Urinary bladder (tissue), 4 donors: Measurements from ENCODE around the gene ALDH16A1. TPM values are rescaled to one million over a fixed set of nuclear protein-coding genes. Genes with fewer than 3 reads are reported as not detected.
"Not testable (repeated sequence)": the region's sequence is repeated elsewhere in the genome, so short reads cannot be mapped to it uniquely, and the experiment has no call there.

ENCODE experiments used
- DNase-seq: peaks from one replicate; pipeline ENCODE4 v3.0.0-alpha.2; 2015; ENCODE audit errors: extremely low spot score
- H3K27ac ChIP-seq: one replicate; pipeline ENCODE4 v1.5.1; 2013; ENCODE audit warnings: low read depth, mild to moderate bottlenecking, moderate library complexity
- H3K36me3 ChIP-seq: one replicate; pipeline ENCODE4 v1.6.1; 2013; ENCODE audit warnings: mild to moderate bottlenecking, moderate library complexity; ENCODE audit not compliant: insufficient read depth
- H3K4me1 ChIP-seq: one replicate; pipeline ENCODE4 v1.6.1; 2013; ENCODE audit warnings: mild to moderate bottlenecking, moderate library complexity; ENCODE audit not compliant: insufficient read depth
- H3K4me3 ChIP-seq: one replicate; pipeline ENCODE4 v1.5.1; 2013; ENCODE audit warnings: low read depth, low read length
- WGBS: extraction: QIAGEN DNeasy Blood & Tissue Kit; methylation state at CpG from one replicate; pipeline ENCODE4 v1.1.7; 2013; 5-methylcytosine and 5-hydroxymethylcytosine counted together
- polyA plus RNA-seq: library from polyadenylated mRNA; stranded (reverse); fragments of 200-250 nt; gene quantifications from one replicate; pipeline ENCODE4 v1.2.3, GENCODE V29; 2013
- total RNA-seq: library from RNA; depleted of rRNA; stranded (reverse); fragments of >200 nt; gene quantifications from one replicate; pipeline ENCODE4 v1.2.3, GENCODE V29; 2014
- donor health status: healthy with polysubstance abuse.
- donor health status: healthy.

ALDH16A1 gene
- total and polyA plus RNA-seq, 2 donors, result 14.2 to 34.7 TPM

- DNase-seq, result no peak
- no peaks in the 10 kb centered on the region for H3K36me3 ChIP-seq
Measured at GRCh38 chr19:49440439-49441209, 12.4 kb upstream of the ALDH16A1 start.

GRCh38 chr19:49441210-49441959 is 11.6 kb upstream of the ALDH16A1 start, which contains the start of gene SLC17A7:
Gene SLC17A7, minus strand, starts transcription at chr19:49441527. Its CDS starts 148 bp downstream, at chr19:49441379.
- DNase-seq, result no peak
- Histone ChIP-seq H3K36me3 (no peaks in the 10 kb centered on the region), H3K4me3 (peak within 1 kb of the TSS; percentile 3), H3K4me1 (no peaks in the 10 kb centered on the region), H3K27ac (no peak within 1 kb of the TSS)
- WGBS, result 2% methylated on average over 56 of the region's 56 CpGs

More at GRCh38 chr19:49440439-49441209, 12.4 kb upstream of the ALDH16A1 start:
- 28% methylated on average over 19 of the region's 19 CpGs for WGBS
- H3K4me1 ChIP-seq, result no peaks in the 10 kb centered on the region
- no peak overlapping the region for H3K27ac ChIP-seq
- no peak overlapping the region for H3K4me3 ChIP-seq

- Histone ChIP-seq H3K27ac (no peak overlapping the region), H3K4me1 (no peaks in the 10 kb centered on the region), H3K36me3 (no peaks in the 10 kb centered on the region), H3K4me3 (no peak overlapping the region)
- no peak for DNase-seq
- 22% methylated on average over 14 of the region's 14 CpGs for WGBS
Measured at GRCh38 chr19:49441960-49442350, 11.1 kb upstream of the ALDH16A1 start.

- H3K4me1 ChIP-seq, result no peaks in the 10 kb centered on the region
- H3K36me3 ChIP-seq, result no peaks in the 10 kb centered on the region
- peak overlapping the region; percentile 36 for H3K4me3 ChIP-seq
- 9% methylated on average over 11 of the region's 11 CpGs for WGBS
- no peak overlapping the region for H3K27ac ChIP-seq
- no peak for DNase-seq
Measured at GRCh38 chr19:49442354-49442753, 10.7 kb upstream of the ALDH16A1 start.

GRCh38 chr19:49442771-49443365 is 10.2 kb upstream of the ALDH16A1 start:
- Histone ChIP-seq H3K27ac (no peak overlapping the region), H3K4me1 (no peaks in the 10 kb centered on the region), H3K4me3 (peak overlapping the region; percentile 36), H3K36me3 (no peaks in the 10 kb centered on the region)
- peak; percentile 57 for DNase-seq
- under 1% methylated on average over 43 of the region's 43 CpGs for WGBS

- Histone ChIP-seq H3K4me3 (peak overlapping the region; percentile 36), H3K27ac (no peak overlapping the region), H3K4me1 (no peaks in the 10 kb centered on the region), H3K36me3 (no peaks in the 10 kb centered on the region)
- under 1% methylated on average over 47 of the region's 47 CpGs for WGBS
- DNase-seq, result peak; percentile 90
Measured at GRCh38 chr19:49443366-49444099, 9.5 kb upstream of the ALDH16A1 start.

GRCh38 chr19:49444100-49444700 is 8.8 kb upstream of the ALDH16A1 start:
- not testable (repeated sequence) for DNase-seq, H3K4me3 ChIP-seq, H3K27ac ChIP-seq, H3K36me3 ChIP-seq, H3K4me1 ChIP-seq
- 65% methylated on average over 5 of the region's 5 CpGs for WGBS

- H3K4me1 ChIP-seq, result no peaks in the 10 kb centered on the region
- H3K27ac ChIP-seq, result no peak overlapping the region
- no peak for DNase-seq
- H3K36me3 ChIP-seq, result no peaks in the 10 kb centered on the region
- WGBS, result 86% methylated on average over 3 of the region's 3 CpGs
- no peak overlapping the region for H3K4me3 ChIP-seq
Measured at GRCh38 chr19:49445997-49446396, 7.0 kb upstream of the ALDH16A1 start.

GRCh38 chr19:49447485-49448431 is 5.3 kb upstream of the ALDH16A1 start:
- 60% methylated on average over 32 of the region's 32 CpGs for WGBS
- Histone ChIP-seq H3K36me3 (no peaks in the 10 kb centered on the region), H3K27ac (no peak overlapping the region), H3K4me1 (no peaks in the 10 kb centered on the region), H3K4me3 (no peak overlapping the region)
- DNase-seq, result no peak

- H3K4me1 ChIP-seq, result no peaks in the 10 kb centered on the region
- no peak overlapping the region for H3K27ac ChIP-seq
- no peak for DNase-seq
- no peaks in the 10 kb centered on the region for H3K36me3 ChIP-seq
- no peak overlapping the region for H3K4me3 ChIP-seq
- 92% methylated on average over 6 of the region's 6 CpGs for WGBS
Measured at GRCh38 chr19:49448432-49448786, 4.6 kb upstream of the ALDH16A1 start.

- Histone ChIP-seq H3K4me3 (no peak overlapping the region), H3K27ac (no peak overlapping the region), H3K4me1 (no peaks in the 10 kb centered on the region), H3K36me3 (no peaks in the 10 kb centered on the region)
- 89% methylated on average over 7 of the region's 7 CpGs for WGBS
- no peak for DNase-seq
Measured at GRCh38 chr19:49450405-49450804, 2.6 kb upstream of the ALDH16A1 start.

- no peaks in the 10 kb centered on the region for H3K36me3 ChIP-seq
- H3K4me3 ChIP-seq, result peak within 1 kb of the TSS; percentile 75
- WGBS, result under 1% methylated on average over 42 of the region's 42 CpGs
- peak; percentile 98 for DNase-seq
- peak within 1 kb of the TSS; percentile 86 for H3K27ac ChIP-seq
- H3K4me1 ChIP-seq, result no peaks in the 10 kb centered on the region
Measured at GRCh38 chr19:49451430-49452181, 1.4 kb upstream of the ALDH16A1 start, which contains the start of gene PIH1D1. Gene PIH1D1, minus strand, starts transcription at chr19:49451814. Its CDS starts 240 bp downstream, at chr19:49451574.
